Measurements from ENCODE around the gene EID1.
"Not testable (repeated sequence)": the region's sequence is repeated elsewhere in the genome, so short reads cannot be mapped to it uniquely, and the experiment has no call there.

The EID1 gene

DNA sequence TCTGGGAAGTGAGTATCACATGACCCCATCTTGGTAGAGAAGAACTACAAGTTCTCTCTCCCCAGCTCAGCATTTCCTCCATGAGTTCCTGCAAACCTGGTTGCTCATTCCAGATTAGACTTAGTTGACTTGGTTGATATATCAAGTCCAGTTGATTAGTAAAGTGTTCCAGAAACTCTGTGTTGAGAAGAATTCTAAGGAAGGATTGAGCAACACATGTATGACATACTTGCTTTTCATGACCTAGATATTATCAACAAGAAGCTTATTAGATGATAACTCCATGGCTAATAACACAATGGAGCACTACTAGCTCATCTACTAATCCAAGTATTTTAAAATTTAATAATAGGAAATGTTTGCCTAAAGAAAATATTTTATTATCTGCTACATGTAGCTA, 6.4 kb upstream of the EID1 start:
- no peak for DNase-seq

DNA sequence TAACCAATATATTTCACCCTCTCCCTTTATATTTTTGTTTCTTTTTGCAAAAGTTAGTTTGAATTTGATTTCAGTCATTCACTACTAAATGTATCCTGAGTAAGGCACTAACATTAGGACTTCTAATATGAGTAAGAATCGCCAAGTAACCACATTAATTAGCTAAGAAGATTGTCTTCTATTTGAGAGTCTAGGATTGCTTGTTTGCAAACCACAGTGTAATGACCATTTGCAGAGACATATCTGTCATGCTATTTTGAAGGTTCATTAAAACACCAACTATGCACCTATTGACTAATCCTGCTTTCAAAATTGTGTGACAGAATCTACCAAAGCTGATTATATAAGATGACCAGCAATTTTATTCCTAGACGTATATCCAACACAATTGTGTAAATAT, 5.3 kb upstream of the EID1 start:
- DNase-seq = no peak

DNA sequence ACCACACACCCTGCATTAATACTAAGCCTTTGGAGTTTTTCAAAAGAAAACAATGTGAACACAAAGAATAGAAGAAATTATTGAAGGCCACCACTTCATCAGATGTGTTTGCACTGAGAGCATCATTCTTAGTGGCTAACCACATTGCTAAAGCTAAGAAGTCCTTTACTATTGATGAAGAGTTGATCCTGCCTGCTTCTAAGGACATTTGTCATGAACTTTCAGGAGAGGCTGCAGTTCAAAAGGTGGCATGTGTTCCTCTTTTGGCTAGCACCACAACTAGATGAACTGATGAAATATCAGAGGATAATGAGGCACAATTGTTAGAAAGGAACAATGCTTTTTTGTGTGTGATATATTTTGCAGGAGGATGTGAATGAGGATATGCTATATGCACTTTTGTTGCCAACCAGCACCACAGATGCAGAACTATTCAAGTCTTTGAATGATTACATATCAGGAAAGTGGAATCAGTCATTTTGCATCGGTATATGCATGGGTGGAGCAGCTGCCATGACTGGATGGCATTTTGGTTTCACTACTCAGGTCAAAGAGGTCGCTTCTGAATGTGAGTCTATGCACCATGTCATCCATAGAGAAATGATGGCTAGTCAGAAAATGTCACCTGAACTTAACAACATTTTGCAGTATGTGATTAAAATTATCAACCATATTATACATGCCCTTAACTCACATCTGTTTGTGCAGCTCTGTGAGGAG, 2.5 kb upstream of the EID1 start:
- DNase-seq = no peak

DNA sequence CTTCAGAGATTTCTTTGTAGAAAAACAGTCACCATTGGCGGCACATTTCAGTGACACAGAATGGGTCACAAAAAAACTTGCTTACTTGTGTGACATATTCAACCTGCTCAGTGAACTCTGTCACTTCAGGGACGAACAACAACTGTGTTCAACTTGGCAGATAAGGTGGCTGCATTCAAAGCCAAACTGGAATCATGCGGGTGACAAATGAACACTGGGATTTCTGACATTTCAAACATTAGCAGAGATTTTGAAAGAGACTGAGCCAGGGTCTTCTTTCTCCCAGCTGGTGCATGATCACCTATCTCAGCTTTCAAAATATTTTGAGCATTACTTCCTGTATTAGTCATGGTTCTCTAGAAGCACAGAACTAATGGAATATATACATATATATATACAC, 1.9 kb upstream of the EID1 start:
- no peak for DNase-seq

DNA sequence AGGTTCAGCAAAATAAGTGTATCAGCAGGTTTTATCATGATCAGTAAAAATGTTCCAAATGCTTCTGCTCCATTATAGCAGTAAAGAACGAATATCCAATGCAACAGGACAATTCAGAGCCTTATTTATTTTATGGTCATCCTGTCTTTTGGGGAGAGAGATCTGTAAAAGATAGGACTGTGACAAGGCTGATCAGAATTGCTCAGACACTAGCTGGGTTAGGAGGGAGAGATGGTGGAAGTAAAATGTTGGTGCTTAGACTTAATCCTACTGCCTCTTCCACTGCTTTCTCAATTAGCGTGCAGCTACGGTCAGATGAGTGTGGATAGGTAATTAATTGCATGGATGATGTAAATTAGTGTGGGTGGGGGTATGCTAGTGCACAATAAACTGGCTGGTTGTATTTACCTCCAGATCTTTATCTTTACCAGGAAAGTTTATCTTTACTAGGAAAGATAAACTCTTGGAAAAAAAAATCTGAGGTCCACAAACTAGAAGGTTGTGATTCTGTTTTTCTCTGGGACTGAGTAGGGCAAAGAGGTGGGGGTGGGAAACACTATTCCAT, 2.2 kb downstream of the EID1 start:
- no peak for DNase-seq

DNA sequence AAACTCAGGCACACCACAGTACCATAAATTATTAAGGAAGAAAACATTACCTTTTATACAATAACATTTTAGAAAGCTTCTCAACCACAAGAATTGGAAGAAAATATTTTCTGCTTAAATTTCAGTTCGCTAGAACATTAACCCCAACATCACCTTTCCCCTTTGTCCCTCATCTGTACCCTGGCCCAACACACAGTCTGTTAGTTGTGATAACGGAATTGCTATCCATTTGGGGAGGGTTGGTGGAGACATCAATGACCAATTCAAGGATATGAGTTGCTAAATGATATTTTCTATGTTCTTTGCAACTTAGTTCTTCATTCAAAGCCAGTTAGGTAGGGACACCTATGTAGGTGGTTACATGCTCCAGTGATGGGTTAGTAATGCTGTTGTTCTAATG, 5.8 kb downstream of the EID1 start:
- no peak for DNase-seq

DNA sequence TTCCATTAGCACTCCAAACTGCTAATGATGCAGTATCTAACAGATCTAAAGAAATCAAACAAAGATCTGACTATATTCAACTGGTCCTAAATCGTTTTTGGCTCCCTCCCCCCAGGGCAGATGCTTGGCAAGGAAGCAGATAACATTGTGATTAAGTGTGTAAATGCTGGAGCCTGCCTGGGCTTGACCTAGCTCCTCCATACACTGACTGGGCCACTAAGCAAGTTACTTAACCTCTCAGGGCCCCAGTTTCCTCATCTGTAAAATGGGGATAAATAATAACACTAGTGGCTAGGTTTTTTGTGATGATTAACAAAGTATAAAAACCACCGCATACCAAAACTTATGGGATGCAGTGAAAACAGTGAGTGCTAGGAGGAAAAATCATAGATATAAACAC, 9.2 kb downstream of the EID1 start:
- DNase-seq = no peak

DNA sequence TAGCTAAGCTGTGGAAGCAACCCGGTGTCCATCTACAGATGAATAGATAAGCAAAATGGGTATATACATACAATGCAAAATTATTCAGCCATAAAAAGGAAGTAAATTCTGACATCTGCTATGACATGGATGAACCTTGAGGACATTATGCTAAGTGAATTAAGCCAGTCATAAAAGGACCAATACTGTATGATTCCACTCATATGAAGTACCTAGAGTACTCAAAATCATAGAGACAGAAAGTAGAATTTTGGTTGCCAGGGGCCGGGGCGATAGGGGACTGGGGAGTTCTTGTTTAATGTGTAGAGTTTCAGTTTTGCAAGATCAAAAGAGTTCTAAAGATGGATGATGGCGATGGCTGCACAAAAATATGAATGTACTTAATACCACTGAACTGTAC, 10.3 kb downstream of the EID1 start:
- DNase-seq = no peak

DNA sequence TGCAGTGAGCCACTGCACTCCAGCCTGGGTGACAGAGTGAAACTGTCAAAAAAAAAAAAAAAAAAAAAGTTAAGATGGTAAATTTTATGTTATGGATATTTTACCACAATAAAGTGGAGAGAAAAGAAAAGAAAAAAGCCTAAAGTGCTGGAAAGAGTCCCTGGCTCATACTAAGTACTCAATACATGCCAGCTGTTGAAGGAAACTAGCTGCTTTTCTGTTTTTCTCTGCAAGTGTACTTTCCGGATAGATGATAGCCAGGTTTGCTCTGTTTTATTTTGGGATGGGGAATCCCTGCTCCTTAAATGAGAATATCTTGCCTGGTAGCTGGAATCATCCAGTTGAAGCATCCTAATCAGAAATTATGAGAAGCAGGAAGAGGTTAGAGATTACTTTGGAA, 10.9 kb downstream of the EID1 start:
- DNase-seq = no peak

DNA sequence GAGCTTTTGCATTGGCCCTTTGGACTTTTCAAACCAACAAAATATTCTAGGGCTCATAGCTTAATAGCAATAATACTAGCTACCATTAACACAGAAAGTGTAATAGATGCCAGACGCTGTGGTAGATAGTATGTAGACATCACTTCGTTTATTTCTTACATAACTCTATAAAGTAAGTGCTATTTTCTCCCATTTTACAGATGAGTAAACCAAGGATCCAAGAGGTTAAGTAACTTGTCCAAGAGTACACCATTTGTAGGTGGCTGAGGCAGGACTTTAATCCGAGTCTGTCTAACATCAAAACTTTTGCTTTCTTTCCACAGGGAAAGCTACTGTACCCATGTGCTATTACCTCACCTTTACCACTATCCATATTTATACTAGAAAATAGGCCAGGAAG, 12.0 kb downstream of the EID1 start:
- no peak for DNase-seq

DNA sequence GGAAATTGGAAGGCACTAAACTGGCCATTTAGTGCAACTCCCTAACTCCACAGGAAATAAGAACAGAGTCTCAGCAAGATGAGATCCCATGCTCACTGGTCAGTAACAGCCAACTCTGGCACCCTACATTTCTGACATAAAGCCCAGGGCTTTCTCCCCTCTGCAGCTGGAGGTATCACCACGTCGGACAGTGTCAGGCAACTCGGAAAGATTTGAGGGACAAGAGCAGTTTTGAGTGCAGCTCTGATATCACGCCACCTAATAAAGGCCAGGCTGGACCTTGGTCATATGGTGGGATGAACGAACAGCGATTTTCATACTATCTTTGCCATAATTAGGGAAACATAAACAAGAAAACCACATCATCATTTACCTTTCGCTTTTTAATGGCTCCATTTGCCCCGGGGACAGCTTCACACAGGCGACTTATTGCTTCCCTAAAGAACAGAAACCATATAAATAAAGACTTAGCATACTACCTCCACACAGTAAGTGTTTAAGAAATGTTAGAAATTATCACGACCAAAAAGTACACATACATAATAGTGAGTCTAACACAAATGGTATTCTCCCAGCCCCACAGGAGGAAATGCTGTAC, 12.5 kb downstream of the EID1 start:
- no peak for DNase-seq

DNA sequence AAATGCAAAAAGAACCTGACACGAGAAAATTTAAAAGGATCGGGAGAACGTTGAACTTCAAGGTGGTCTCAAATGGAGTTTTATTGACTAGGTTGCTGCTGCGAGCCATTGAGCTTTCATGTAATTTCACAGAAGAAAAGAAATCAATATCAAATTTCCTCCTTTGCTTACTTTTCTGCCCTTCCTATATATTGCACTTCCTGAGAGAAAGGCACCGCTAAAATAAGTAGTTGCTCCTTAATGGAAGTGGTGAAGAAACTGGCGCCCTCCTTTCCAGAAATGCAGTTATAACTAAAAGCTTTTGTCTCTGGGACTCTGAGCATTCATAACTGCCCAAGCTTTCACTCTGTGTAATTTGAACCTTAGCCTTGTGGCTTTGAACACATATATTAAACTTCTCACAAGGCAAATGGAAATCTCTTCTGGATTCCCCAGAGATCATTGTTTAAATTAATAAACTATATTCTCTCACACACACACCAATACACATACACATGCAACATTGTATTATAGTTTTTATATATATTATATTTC, 13.4 kb downstream of the EID1 start:
- no peak for DNase-seq

DNA sequence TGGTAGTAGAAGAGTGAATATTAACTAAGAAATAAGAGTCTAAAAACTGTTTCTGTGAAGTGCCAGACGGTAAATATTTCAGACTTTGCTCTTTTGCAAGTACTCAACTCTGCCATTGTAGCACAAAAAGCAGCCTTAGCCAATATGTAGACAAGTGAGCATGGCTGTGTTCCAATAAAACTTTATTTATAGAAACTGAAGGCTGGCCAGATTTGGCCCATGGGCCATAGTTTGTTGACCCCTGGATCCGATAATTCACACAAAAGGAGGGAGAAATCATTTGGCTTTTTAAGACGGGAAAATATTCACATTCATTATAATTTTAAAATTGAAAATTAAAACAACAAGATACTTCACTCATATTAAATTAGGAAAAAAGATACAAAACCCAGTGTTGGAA, 15.4 kb downstream of the EID1 start:
- DNase-seq = no peak

DNA sequence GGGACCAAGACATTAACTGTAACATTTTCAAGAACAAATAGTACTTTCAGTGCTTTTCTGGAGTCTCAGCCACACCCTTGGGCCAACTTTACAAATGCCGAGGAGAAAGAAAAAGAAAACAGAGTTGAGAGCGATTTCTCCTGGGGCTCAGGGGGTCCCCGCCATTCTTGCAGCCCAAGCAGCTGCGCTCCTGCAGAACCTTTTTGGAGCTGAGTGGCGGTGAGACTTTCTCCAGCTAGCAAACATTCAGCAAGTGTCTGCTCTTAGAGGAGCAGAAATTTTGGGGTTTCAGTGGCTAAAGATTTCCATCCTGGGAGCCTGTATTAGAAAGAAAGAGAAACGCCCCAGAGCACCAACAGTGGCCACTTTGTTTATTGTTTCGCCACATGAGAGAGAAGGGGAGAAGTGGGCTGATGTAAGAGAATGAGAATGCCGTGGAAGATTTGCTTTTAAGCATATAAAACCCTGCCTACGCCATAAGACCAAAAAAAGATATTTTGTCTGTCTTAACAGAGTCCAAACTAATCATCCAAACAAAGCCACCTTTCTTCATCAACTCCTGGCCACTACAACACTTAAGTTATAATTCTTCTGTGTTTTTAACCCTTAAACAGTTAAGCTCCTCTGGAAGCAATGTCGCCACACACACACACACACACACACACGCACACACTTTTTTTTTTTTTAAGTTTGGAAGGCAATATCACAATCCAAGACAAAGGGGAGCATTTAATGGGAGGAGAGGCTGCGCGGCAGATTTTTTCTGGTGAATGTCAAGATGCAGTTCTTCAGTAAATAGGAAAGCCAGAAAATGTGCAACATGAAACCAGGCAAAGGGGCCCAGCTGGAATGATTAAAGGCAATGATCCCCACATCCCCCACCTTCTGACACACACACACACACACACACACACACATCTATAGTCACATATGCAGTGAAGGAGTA, 19.2 kb downstream of the EID1 start:
- DNase-seq = peak; percentile 63

DNA sequence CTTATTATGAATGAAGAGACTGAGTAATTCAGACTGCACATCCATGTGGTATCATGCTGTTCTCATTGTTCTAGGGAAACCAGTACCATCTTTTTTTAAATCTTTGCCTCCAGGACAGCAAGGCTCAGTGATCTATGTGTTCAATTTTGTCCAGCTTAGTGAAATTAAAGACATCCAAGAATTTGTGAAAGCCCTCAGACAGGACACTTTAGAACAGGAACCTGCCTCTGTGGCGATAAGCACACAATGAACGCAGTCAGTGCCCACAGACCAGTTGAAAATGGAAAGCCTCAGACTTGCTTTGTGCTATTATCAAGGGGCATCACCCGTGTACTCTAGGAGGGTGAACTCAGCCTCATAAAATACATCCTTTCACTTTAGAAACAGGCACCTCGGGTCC, 20.1 kb downstream of the EID1 start:
- no peak for DNase-seq

DNA sequence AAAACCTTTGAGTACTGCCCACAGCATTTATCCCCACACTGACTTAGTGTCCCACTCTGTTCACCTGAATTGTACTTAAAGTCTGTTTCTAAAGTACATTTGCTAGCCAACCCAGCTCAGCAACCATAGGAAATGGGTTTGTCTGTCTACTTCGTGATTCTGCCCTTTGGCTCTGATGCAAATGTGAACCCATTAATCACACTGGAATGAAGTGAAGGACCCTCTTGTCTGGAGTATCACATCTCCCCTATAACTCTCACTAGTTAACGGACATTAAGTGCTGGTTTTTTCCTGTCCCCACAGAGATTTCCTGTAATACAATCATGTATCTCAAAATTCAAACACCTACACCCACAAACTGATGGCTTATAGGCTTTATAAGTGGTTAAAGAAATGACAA, 20.5 kb downstream of the EID1 start:
- no peak for DNase-seq

DNA sequence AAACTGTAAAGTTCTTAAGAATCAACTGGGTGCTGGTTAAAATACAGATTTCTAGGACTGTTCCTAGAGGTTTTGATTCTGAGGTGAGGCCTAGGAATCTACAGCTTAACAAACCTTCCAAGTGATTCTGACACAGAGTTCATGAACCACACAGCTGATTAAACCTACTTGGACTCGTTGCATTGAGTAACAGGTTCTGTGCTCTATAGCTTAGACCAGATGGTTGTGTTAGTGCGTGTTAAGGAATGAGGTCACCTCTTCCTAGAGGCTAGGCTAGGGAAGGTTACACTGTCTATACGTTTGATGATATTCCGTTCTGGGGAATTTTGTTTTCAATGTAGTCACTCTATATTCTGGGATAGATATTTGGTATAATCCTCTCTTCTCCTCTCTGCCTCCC, 21.9 kb downstream of the EID1 start:
- no peak for DNase-seq

DNA sequence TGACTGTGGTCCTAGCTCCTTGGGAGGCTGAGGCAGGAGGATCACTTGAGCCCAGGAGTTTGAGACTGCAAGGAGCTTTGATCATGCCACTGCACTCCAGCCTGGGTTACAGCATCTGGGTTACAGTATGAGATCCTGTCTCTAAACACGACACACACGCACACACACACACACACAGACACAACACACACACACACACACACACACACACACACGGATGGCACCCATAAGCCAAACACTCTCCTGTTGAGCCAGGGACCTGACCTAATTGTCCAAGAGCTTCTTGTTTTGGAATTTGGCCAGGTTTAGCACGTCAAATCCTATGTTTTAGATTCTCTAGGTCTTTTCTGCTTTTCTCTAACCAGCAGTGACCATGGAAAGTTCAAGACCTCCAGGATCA, 26.8 kb downstream of the EID1 start:
- no peak for DNase-seq

DNA sequence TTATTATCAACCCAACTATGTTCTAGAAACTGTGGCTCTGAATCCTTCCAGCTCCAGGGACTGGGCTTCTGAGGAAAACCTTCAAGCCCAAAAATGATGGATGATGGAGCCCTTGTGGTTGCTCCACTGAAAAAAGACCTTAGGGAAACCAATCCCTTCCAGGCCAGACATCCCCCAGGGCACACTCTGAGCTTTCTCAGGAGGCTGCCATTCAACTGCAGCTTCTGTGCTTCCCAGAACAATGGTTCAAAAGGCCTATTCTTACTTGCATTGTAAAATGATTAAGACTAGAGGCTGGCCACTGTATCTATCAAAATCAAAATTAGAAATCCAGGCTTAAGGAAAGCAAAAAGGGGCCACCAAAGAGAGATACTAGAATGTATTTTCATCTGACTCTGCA, 27.3 kb downstream of the EID1 start:
- DNase-seq = no peak

DNA sequence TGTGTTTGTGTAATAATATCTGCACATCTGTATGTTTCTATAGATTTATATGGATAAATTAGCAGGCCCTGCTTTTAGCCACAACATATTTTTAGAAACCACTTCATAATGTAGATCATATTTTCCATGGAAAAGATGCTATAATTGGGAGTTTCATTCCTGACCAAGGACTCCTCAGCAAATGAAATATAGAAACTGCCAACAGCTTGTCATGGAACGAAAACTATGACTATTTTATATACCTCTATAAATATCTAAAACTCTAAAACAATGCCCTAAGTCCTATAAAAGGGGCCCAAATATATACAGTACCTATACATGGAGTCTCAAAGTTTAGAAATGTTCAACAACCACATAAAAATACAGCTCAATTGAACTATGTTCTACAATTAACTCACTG, 27.9 kb downstream of the EID1 start:
- no peak for DNase-seq

DNA sequence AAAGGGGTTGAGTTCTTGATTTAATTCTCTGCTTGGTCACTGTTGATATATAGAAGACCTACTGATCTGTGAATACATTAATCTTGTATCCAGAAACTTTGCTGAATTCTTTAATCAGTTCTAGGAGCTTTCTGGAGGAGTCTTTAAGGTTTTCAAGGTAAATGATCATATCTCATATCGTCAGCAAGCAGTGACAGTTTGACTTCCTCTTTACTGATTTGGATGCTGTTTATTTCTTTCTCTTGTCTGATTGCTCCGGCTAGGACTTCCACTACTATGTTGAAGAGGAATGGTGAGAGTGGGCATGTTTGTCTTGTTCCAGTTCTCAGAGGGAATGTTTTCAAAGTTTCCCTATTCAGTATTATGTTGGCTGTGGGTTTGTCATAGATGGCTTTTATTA, 31.4 kb downstream of the EID1 start:
- DNase-seq = not testable (repeated sequence)

DNA sequence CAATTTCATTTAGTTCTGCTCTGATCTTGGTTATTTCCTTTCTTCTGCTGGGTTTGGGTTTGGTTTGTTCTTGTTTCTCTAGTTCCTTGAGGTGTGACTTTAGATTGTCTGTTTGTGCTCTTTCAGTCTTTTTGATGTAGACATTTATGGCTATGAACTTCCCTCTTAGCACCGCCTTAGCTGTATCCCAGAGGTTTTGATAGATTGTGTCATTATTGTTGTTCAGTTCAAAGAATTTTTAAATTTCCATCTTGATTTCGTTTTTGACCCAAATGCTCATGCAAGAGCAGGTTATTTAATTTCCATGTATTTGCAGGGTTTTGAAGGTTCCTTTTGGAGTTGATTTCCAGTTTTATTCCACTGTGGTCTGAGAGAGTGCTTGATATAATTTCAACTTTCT, 32.6 kb downstream of the EID1 start:
- DNase-seq = not testable (repeated sequence)

DNA sequence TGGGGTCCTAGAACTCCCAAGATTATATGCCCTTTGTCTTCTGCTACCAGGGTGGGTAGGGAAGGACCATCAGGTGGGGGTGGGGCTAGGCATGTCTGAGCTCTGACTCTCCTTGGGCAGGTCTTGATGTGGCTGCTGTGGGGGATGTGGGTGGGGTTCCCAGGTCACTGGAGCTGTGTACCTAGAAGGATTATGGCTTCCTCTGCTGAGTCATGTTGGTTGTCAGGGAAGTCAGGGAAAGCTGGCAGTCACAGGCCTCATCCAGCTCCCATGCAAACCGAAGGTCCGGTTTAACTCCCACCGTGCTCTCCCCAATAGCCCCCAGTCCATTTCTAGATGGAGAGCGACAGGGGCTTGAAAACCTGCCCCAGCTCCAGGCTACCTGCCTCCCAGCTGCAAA, 35.2 kb downstream of the EID1 start:
- no peak for DNase-seq
